AG09309 (cell line): Measurements from ENCODE around the gene SUMO4.

Experiments
- DNase-seq: peaks from one replicate; pipeline ENCODE4 v3.0.0-alpha.2; 2010; ENCODE audit warnings: low read depth
- H3K4me3 ChIP-seq: 2 replicates; pipeline ENCODE4 v1.5.1; 2011; ENCODE audit warnings: mild to moderate bottlenecking, low read depth, low read length, moderate library complexity; ENCODE audit not compliant: control insufficient read depth
- CTCF ChIP-seq: IDR thresholded peaks from 2 replicates; pipeline ENCODE4 v1.5.1; 2011; ENCODE audit warnings: mild to moderate bottlenecking, low read depth, low read length, inconsistent platforms; ENCODE audit not compliant: insufficient read depth, control insufficient read depth; ENCODE audit errors: missing control alignments

SUMO4 gene

GRCh38 chr6:149385998-149386646 lies 13.9 kb upstream of the SUMO4 start:
- H3K4me3 ChIP-seq = no peak overlapping the region
- no peak for TF ChIP-seq CTCF
- DNase-seq = no peak

- no peak overlapping the region for H3K4me3 ChIP-seq
- no peak for TF ChIP-seq CTCF
- DNase-seq = no peak
Measured at GRCh38 chr6:149387779-149388512, 12.1 kb upstream of the SUMO4 start.

GRCh38 chr6:149389509-149390297 lies 10.4 kb upstream of the SUMO4 start:
- peak; percentile 1 for DNase-seq
- no peak for TF ChIP-seq CTCF
- no peak overlapping the region for H3K4me3 ChIP-seq

- no peak overlapping the region for H3K4me3 ChIP-seq
- DNase-seq = no peak
- TF ChIP-seq CTCF = no peak
Measured at GRCh38 chr6:149392093-149392492, 8.0 kb upstream of the SUMO4 start.

- no peak for DNase-seq
- no peak for TF ChIP-seq CTCF
- no peak overlapping the region for H3K4me3 ChIP-seq
Measured at GRCh38 chr6:149392535-149392934, 7.5 kb upstream of the SUMO4 start.

- TF ChIP-seq CTCF = no peak
- DNase-seq = peak; percentile 1
- no peak overlapping the region for H3K4me3 ChIP-seq
Measured at GRCh38 chr6:149393002-149393679, 6.9 kb upstream of the SUMO4 start.
